Stomach (tissue), 9 donors: Measurements from ENCODE around the gene CCDC63. TPM values are rescaled to one million over a fixed set of nuclear protein-coding genes. Genes with fewer than 3 reads are reported as not detected.

Experiments used
- DNase-seq, 2 donors: peaks; one replicate each; pipeline versions ENCODE4 v3.0.0 to v3.0.0-alpha.2; 2013 to 2019
- H3K27ac ChIP-seq, 5 donors: fragments of 200-600 bp in 4 of 5; sonication (generic) in 4 of 5; one replicate each; pipeline ENCODE4 v1.5.1; 2013 to 2019; ENCODE audit warnings: mild to moderate bottlenecking in 1 of 5, moderate library complexity in 1 of 5
- H3K27me3 ChIP-seq, 3 donors: fragments of 200-600 bp; sonication (generic); one replicate each; pipeline ENCODE4 v1.5.1; 2017 to 2019; ENCODE audit warnings: mixed run types in 1 of 3
- H3K36me3 ChIP-seq, 4 donors: fragments of 200-600 bp; sonication (generic); 1 replicate in 3 of 4; 2 replicates in 1 of 4; pipeline ENCODE4 v1.5.1; 2016 to 2019
- H3K4me1 ChIP-seq, 4 donors: fragments of 200-600 bp; sonication (generic); one replicate each; pipeline ENCODE4 v1.5.1; 2016 to 2019
- H3K4me3 ChIP-seq, 4 donors: fragments of 200-600 bp; sonication (generic) in 3 of 4; one replicate each; pipeline ENCODE4 v1.5.1; 2016 to 2019; ENCODE audit warnings: mild to moderate bottlenecking in 1 of 4
- H3K9me3 ChIP-seq, 4 donors: fragments of 200-600 bp; sonication (generic); one replicate each; pipeline ENCODE4 v1.5.1; 2016 to 2019
- EP300 ChIP-seq: sonication (generic); formaldehyde crosslinking; IDR thresholded peaks from one replicate; pipeline ENCODE4 v1.6.1; 2017; ENCODE audit warnings: antibody characterized with exemption
- POLR2A ChIP-seq, 4 donors: fragments of 450-650 bp; IDR thresholded peaks; one replicate each; pipeline ENCODE4 v1.6.1; 2016; ENCODE audit warnings: antibody characterized with exemption in 4 of 4, control low read depth in 2 of 4, mild to moderate bottlenecking in 1 of 4, moderate library complexity in 1 of 4
- POLR2AphosphoS5 ChIP-seq, 3 donors: sonication (generic); formaldehyde crosslinking; IDR thresholded peaks; one replicate each; pipeline ENCODE4 v1.6.1; 2016; ENCODE audit warnings: antibody characterized with exemption in 3 of 3
- WGBS, 5 donors: extraction: QIAGEN DNeasy Blood & Tissue Kit in 3 of 5; methylation state at CpG; one replicate each; pipeline versions ENCODE4 v1.1.5 to v1.1.7; 2013 to 2018; 5-methylcytosine and 5-hydroxymethylcytosine counted together
- intact Hi-C: fragments of 100-400 bp; cut with DNase I; formaldehyde crosslinking; loops from one replicate; pipeline ENCODE4 v1.15.1; 2023; ENCODE audit warnings: low total_unique reads
- polyA plus RNA-seq, 3 donors: library from polyadenylated mRNA; stranded (reverse); fragments of 200-250 nt; gene quantifications; one replicate each; pipeline ENCODE4 v1.2.3, GENCODE V29; 2013
- total RNA-seq, 5 donors: library from RNA; depleted of rRNA; stranded (reverse); fragments of >200 nt; gene quantifications; one replicate each; pipeline versions ENCODE4 v1.1.0 to v1.2.3, GENCODE V29; 2014 to 2016
- TF ChIP-seq, protein P1 (sequence below), 7 experiments: fragments of 450-650 bp in 4 of 7; fragments of 200-600 bp in 3 of 7; sonication (generic) in 3 of 7; IDR thresholded peaks; one replicate each; pipeline ENCODE4 v1.5.1; 2016 to 2019; ENCODE audit warnings: antibody characterized with exemption in 7 of 7, control low read depth in 2 of 7, mild to moderate bottlenecking in 1 of 7
- donor health status: healthy with polysubstance abuse.
- donor health status: Bipolar disorder and iron deficiency.
- donor health status: healthy.

CCDC63 gene
- total and polyA plus RNA-seq, 8 donors = not detected

DNA sequence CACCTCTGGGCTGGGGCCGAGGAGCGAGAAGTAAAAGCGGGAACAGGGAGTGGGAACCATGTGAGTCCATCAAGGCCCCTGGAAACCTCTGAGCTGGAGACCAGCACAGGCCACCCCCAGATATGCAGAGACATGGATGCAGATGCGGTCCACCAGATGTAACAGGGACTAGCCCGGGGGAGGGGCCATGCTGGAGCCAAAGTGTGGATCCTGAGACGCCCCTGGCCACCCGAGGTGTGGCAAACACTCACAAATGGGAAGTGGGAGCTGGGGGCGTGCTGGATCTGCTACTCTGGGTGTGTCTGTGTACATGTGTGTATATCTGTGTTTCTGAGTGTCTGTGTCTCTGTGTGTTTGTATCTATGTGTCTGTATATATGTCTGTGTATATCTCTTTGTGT, 60.8 kb downstream of the CCDC63 start:
- Histone ChIP-seq H3K27ac (no peak overlapping the region), H3K36me3 (no peaks in the 10 kb centered on the region), H3K4me3 (no peak overlapping the region), H3K27me3 (peaks cover 0 to 23% (median 0%) of the 10 kb centered on the region in 3 donors), H3K4me1 (no peaks in the 10 kb centered on the region), H3K9me3 (no peaks in the 10 kb centered on the region)
- DNase-seq = no peak
- intact Hi-C loops = no loop called here
- TF ChIP-seq POLR2AphosphoS5 (IDR thresholded peaks at IDR 0.05) = no peak
- WGBS, 5 donors = 57 to 78% (median 59%) methylated on average over 8 of the region's 8 CpGs

DNA sequence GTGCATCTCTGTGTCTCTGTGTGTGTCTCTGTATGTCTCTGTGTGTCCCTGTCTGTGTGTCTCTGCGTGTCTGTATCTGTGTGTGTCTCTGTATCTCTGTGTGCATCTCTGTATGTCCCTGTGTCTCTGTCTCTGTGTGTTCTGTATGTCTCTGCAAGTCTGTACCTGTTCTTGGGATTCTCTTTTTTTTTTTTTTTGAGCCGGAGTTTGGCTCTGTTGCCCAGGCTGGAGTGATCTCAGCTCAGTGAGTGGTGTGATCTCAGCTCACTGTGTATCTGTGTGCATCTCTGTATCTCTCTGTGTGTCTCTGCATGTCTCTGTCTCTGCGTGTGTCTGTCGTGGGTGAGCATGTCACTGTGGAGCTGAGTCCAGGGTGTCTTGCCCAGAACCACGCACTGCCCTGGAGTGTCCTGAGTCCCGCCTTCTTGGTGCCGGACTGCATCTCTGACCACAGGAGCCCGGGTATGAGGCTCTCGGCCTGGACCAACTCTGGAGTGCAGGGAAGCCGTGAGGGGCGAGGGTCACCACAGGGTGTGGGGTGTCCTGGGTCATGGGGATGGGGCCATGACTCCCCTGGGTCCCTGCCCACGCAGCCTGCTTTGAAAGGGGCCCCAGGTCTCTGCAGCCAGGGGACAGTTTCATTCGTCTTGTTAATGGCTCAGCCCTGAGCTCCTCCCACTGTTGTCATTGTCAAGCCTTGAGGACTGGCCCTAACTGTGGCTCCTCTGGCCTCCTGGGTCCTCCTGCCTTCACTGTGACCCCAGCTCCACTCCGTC, 61.8 kb downstream of the CCDC63 start:
- 54 to 60% (median 59%) methylated on average over 7 to 14 of the region's 14 CpGs for WGBS, 5 donors
- intact Hi-C loops = no loop called here

DNA sequence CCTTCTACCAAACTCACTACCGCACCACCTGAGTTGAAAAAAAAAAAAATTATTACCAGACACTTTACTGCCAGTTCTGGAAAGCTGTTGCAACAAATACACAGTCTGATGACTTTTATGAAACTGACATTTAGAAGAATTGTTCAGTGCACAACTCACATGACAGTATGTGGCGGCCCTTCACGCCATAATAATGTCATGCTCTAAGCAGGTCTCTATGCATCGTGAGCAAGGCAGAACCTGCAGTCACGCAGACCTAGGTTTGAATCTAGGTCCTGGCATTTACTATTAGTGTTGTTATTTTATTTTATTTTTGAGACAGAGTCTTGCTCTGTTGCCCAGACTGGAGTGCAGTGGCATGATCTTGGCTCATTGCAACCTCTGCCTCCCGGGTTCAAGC, 65.5 kb downstream of the CCDC63 start:
- intact Hi-C loops = no loop called here
- Histone ChIP-seq H3K36me3 (no peaks in the 10 kb centered on the region), H3K9me3 (no peaks in the 10 kb centered on the region), H3K4me1 (no peaks in the 10 kb centered on the region), H3K27me3 (peaks cover 0 to 13% (median 0%) of the 10 kb centered on the region in 3 donors), H3K27ac (no peak overlapping the region), H3K4me3 (no peak overlapping the region)
- no peak for DNase-seq
- TF ChIP-seq POLR2A (IDR thresholded peaks at IDR 0.05) (no peak), POLR2AphosphoS5 (IDR thresholded peaks at IDR 0.05) (no peak), EP300 (no peak)
- TF ChIP-seq, protein P1, sequence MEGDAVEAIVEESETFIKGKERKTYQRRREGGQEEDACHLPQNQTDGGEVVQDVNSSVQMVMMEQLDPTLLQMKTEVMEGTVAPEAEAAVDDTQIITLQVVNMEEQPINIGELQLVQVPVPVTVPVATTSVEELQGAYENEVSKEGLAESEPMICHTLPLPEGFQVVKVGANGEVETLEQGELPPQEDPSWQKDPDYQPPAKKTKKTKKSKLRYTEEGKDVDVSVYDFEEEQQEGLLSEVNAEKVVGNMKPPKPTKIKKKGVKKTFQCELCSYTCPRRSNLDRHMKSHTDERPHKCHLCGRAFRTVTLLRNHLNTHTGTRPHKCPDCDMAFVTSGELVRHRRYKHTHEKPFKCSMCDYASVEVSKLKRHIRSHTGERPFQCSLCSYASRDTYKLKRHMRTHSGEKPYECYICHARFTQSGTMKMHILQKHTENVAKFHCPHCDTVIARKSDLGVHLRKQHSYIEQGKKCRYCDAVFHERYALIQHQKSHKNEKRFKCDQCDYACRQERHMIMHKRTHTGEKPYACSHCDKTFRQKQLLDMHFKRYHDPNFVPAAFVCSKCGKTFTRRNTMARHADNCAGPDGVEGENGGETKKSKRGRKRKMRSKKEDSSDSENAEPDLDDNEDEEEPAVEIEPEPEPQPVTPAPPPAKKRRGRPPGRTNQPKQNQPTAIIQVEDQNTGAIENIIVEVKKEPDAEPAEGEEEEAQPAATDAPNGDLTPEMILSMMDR (IDR thresholded peaks at IDR 0.05) = no peak
- WGBS, 5 donors = 78 to 92% (median 86%) methylated on average over 6 of the region's 6 CpGs

More for the DNA sequence above, 61.8 kb downstream of the CCDC63 start:
- no peak for TF ChIP-seq POLR2A (IDR thresholded peaks at IDR 0.05)
- TF ChIP-seq, protein P1 (IDR thresholded peaks at IDR 0.05) = no peak
- Histone ChIP-seq H3K4me3 (no peak overlapping the region), H3K36me3 (no peaks in the 10 kb centered on the region), H3K27me3 (peaks cover 0 to 23% (median 0%) of the 10 kb centered on the region in 3 donors), H3K27ac (no peak overlapping the region), H3K9me3 (no peaks in the 10 kb centered on the region), H3K4me1 (no peaks in the 10 kb centered on the region)
- DNase-seq = no peak

DNA sequence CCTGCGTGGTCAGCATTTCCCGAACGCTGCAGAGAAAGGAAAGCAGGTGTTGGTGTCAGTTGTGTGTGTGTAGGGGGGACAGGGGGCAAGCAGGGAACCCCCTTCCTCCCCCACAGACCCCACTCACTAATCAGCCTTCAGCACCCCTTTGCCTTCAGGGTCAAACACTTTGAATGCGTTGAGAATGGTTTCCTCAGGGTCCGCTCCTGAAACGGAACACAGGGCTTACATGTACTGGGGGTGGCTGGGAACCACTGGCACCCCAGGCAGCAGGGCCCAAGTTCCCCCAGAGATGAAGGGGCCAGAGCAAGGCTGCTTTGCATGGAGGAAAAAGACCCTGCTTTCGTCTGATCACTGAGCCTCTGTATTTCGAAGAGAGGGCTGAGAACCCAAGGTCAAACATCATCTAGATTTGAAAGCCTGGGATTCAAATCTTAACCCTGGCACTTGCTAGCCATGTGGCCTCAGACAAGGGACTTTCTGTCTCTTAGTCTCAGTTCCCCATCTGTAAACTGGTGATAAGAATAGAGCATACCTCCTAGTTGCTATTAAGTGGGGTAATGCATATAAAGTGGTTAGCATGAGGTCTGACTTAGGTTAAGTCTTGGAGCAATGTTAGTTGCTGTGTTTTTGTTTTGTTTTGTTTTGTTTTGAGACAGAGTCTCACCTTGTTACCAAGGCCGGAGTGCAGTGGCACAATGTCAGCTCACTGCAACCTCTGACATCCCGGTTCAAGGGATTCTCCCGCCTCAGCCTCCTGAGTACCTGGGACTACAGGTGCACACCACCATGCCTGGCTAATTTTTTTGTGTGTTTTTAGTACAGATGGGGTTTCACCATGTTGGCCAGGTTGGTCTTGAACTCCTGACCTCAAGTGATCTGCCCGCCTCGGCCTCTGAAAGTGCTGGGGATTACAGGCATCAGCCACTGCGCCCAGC, 66.6 kb downstream of the CCDC63 start:
- Histone ChIP-seq H3K4me1 (no peaks in the 10 kb centered on the region), H3K36me3 (no peaks in the 10 kb centered on the region), H3K27me3 (peaks cover 0 to 9% (median 0%) of the 10 kb centered on the region in 3 donors), H3K9me3 (no peaks in the 10 kb centered on the region), H3K4me3 (no peak overlapping the region), H3K27ac (no peak overlapping the region)
- no peak for DNase-seq
- TF ChIP-seq EP300 (no peak), POLR2AphosphoS5 (IDR thresholded peaks at IDR 0.05) (no peak), POLR2A (IDR thresholded peaks at IDR 0.05) (no peak)
- 76 to 86% (median 81%) methylated on average over 14 of the region's 14 CpGs for WGBS, 5 donors
- intact Hi-C loops = no loop called here

DNA sequence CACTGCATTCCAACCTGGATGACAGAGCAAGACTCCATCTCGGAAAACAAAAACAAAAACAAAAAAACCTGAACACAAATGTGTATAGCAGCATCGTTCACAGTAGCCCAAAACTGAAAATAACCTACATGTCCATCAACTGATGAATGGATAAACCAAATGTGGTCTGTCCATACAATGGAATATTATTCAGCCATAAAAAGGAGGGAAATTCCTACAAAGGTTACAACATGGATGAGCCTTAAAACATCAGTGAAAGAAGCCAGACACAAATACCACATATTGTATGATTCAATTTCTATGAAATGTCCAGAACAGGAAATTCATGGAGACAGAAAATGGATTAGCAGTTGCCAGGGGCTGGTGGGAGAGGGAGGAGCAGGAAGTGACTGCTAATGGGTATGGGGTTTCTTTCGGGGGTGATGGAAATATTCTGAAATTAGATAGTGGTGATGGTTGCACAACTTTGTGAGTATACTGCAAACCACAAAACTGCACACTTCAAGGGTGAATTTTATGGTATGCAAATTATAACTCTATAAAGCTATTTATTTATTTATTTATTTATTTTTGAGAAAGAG, 69.6 kb downstream of the CCDC63 start:
- Histone ChIP-seq H3K9me3 (no peaks in the 10 kb centered on the region), H3K4me1 (no peaks in the 10 kb centered on the region), H3K27me3 (peaks cover 0 to 16% (median 3%) of the 10 kb centered on the region in 3 donors), H3K27ac (no peak overlapping the region), H3K4me3 (no peak overlapping the region), H3K36me3 (no peaks in the 10 kb centered on the region)
- TF ChIP-seq, protein P1 (IDR thresholded peaks at IDR 0.05) = no peak
- TF ChIP-seq EP300 = no peak
- no peak for TF ChIP-seq POLR2A (IDR thresholded peaks at IDR 0.05)
- TF ChIP-seq POLR2AphosphoS5 (IDR thresholded peaks at IDR 0.05) = no peak
- 72 to 87% (median 82%) methylated on average over 3 of the region's 3 CpGs for WGBS, 5 donors
- intact Hi-C loops = no loop called here
- DNase-seq = no peak
